Right ventricle myocardium inferior (tissue), 1 donor: ENCODE data around the gene PTPRN2. TPM values are rescaled to one million over a fixed set of nuclear protein-coding genes. Genes with fewer than 3 reads are reported as not detected.

ENCODE experiments used
- ATAC-seq: fragments of 200-7000 bp; cut with Tn5 transposase; one replicate; pipeline ENCODE4 v1.9.1; 2020; ENCODE audit warnings: mild to moderate bottlenecking, moderate library complexity
- DNase-seq: peaks from one replicate; pipeline ENCODE4 v3.0.0; 2021; ENCODE audit errors: missing footprints
- intact Hi-C: fragments of 100-400 bp; cut with DNase I; formaldehyde crosslinking; loops from one replicate; pipeline ENCODE4 v1.11.0; 2022
- total RNA-seq: library from RNA; stranded (reverse); fragmentation: NEBNext Ultra II Directional; extraction: Animal tissue kit (Norgen Biotek cat#: 25700); gene quantifications from one replicate; pipeline ENCODE4 v1.2.1, GENCODE V29; 2021
- donor health status: DM: no; HTN: yes; CAD: no; lungs with severe emphysema.

The PTPRN2 gene
- total RNA-seq, 1 donor from 2014 or later, result 1.6 TPM

DNA sequence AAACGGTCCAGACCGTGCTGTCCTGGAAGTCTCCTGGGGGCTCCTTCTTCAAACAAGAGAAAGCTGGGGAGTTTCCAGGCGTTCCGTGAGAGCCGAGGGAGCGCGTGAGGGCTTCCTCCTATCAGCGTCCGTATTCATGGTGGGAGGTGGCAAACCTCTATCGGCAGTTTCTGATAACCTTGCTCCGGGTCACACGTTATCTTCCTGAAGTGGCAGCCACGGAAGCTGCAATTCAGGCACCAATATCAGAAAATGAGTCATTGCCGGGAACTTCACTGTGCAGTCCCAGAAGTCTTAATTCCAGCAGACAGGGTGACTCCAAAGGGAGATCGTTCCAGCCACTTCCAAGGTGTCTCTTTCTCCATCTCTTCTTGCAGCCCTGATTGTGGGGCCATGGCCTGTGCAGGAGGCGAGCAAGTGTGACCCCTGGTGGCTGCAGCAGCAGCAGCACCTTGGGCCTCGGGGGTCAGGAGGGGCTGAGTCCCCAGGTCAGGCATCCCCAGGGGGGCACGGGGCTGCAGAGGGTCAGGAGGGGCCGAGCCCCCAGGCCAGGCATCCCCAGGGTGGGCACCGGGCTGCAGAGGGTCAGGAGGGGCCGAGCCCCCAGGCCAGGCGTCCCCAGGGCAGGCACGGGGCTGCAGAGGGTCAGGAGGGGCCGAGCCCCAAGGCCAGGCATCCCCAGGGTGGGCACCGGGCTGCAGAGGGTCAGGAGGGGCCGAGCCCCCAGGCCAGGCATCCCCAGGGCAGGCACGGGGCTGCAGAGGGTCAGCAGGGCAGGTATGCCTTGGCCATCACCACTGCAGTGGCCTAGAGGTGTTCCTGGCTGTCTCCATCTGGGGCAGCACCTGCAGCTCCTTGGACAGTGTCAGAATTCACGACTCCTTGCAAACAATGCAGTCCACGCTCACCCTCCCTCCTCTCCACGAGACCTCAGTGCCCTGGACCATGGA lies 712.1 kb downstream of the PTPRN2 start:
- ATAC-seq (peak; percentile 55), DNase-seq (no peak)
- intact Hi-C loops, result loop anchor here (5.0 kb wide), 1 partner anchor 443 kb away; no protein-coding TSS in a partner anchor

DNA sequence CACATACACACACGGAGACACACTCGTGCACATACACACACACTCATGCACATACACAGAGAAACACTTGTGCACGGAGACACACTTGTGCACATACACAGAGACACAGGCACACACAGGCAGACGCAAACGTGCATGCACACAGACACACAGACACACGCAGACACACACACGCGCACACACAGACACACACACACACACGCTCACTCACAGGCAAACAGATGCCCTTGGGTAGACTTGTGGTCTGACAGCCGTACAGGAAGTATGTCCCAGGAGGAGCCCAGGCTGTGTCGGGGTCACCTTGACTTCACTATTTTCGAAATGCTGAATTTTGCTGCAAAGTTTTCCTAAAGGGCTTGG lies 712.8 kb downstream of the PTPRN2 start:
- DNase-seq, result no peak
- intact Hi-C loops, result loop anchor here (5.0 kb wide), 1 partner anchor 443 kb away; no protein-coding TSS in a partner anchor
- no peak for ATAC-seq

DNA sequence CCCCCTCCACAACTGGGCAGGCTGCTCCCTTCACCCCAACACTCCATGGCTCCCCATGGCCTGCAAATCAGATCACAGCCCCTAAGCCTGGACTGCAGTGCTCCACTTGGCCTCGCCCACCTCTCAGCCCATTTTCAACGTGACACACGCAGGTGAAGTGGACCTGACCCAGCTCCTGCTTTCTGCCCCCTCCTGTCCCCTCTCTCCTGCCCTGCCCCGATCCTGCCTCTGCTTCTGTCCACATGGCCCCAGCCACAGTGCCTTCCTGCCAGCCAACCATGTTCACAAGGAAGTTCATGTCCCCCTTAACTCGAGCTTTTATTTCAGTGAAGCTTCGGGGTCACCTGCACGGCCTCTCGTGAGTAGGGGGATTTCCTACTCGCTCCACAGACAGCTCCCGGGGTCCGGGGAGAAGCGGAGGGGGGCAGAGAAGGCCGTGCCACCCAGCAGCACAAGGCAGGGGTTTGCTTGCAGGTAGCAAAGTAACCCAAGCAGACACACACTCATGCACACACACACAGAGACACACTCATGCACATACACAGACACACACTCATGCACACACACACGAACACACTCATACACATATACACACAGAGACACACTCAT lies 713.3 kb downstream of the PTPRN2 start:
- DNase-seq, result no peak
- intact Hi-C loops, result no loop called here
- no peak for ATAC-seq

DNA sequence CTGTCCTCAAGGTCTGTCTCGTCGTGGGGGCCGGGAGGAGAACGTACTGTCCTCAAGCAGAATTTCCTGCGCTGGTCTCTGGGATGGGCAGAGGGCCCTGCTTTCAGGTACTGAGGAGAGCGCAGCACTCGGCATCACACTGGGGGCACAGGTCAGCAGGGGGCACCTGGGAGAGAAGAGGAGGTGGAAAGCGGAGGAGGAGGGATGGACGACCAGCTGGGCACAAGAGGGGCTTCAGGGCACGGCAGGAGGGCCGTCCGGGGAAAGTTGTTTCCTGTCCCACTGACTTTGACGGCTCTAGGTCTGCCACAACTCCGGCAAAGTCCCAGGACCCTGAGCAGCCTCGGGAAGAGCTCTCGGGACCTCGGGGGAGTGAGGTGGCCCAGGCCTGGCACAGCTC lies 714.0 kb downstream of the PTPRN2 start:
- DNase-seq, result no peak
- ATAC-seq, result no peak
- intact Hi-C loops, result no loop called here

DNA sequence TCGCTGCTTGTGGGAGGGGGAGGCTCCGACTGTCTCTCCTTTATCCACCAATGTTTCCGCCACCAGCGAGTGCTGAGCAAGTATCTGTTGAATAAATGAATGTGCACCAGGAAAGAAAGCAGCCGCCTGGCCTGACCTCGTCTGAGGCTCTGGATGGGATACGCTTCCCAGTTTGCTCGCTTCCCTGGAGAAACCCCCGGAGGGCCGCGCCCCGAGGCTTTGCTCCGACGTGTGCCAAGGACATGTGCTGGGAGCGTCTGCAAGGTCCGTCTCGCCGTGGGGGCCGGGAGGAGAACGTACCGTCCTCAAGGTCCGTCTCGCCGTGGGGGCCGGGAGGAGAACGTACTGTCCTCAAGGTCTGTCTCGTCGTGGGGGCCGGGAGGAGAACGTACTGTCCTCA lies 714.4 kb downstream of the PTPRN2 start:
- no peak for DNase-seq
- intact Hi-C loops, result no loop called here
- no peak for ATAC-seq

DNA sequence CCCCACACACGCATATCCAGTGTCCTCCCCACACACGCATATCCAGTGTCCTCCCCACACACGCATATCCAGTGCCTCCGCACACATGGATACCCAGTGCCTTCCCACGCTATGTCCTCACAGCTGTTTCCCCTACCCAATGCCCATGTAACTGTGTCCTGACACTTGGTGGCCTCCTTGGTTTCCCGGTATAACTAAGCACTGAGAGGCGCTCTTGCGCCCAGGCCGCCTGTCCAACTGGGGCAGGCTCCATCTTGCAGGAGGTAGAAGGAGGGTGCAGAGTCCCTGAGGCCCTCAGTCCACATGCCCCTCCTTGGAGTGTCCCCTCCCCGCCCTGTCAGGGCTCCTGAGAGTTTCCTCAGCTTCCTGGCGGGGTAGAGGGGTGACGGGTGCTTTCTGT lies 715.2 kb downstream of the PTPRN2 start:
- intact Hi-C loops, result no loop called here

DNA sequence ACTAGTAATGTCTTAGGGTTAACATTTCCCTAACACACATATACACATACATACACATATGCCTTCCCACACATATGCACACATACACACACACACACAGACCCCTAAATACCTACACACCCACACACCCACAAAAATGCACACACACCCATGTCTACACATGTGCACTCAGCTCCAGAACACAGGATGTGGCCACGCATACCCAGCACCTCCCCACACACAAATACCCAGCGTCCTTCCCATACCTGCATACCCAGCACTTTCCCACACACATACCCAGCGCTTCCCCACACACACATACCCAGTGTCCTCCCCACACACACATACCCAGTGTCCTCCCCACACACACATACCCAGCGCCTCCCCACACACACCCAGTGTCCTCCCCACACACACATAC lies 715.9 kb downstream of the PTPRN2 start:
- intact Hi-C loops, result no loop called here
- DNase-seq, result no peak
- no peak for ATAC-seq

More for the DNA sequence above, 715.2 kb downstream of the PTPRN2 start:
- DNase-seq, result no peak
- ATAC-seq, result no peak

DNA sequence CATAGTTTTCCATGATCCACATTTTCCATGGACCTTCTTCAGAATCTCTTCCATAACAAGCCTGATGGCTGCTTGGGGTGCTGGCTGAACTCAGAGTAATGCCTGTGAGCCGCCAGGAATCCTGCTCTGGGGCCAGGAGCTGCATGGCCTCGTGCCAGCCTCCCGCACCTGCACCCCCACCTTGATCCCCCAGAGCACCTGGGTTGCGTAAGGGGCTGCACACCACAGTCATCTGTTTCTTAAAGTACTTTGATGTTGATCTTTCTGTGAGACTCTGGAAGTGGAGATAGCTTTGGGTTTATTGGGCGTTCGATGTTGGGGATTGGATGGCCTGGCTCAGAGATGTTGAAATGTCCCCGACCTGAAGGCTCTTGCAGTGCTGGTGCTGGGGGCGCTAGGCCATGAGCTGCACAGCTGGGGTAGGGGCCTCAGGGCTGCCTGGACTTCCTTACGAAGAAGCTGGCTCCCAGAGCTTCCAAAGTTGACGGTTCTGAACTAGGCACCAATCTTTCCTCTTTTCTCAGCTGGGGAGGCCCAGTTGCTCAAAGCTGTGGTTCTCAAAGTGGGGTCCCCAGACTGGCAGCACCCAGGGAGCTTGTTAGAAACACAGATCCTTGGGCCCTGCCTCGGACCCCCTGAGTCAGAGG lies 716.9 kb downstream of the PTPRN2 start:
- ATAC-seq, result no peak
- DNase-seq, result no peak
- intact Hi-C loops, result no loop called here

DNA sequence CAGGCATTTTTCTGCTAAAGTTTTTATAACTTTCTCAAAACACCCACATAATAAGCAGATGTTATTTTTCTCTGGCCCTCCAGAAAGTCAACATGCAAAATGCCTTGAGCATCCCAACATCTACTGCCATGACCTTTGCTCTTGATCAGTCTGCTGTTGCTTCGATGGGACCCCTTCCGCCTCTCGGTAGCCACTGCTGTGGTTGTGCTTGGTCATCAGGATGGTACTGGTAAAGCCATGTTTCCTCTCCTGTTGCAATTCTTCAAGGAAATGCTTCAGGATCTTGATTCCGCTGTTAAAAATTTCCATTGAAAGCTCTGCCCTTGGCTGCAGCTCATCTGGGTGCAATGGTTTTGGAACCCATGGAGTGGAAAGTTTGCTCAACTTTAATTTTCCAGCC lies 717.8 kb downstream of the PTPRN2 start:
- no peak for DNase-seq
- ATAC-seq, result no peak
- intact Hi-C loops, result no loop called here

DNA sequence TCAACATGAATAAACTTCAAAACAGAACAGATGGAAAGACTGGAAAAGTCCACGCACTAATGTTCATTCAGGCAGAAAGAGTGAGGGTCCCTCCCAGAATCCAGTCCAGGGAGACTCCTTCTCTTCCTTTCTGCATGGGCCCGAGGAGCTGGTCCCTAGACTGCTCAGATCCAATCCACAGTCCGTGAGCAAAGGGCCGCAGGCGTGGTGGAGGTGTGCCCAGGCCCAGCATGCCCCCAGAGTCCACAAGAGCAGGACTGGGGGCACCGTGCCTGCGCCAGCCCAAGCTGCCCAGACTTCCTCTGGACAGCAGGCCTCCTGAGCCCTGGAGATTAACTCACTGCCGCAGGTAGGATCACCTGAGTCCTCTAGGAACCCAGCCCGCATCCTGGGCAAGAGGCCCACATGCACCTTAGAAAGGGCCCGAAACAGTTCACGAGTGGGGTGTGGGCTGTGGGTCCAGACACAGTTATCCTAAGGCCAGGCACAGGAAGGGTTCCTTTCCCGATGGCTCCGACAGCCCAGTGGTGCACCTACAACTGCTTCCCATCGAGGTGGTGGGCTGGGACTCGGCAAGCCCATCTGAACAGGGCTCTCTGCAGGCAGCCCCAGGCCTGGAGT lies 719.8 kb downstream of the PTPRN2 start:
- ATAC-seq, result no peak
- intact Hi-C loops, result no loop called here

DNA sequence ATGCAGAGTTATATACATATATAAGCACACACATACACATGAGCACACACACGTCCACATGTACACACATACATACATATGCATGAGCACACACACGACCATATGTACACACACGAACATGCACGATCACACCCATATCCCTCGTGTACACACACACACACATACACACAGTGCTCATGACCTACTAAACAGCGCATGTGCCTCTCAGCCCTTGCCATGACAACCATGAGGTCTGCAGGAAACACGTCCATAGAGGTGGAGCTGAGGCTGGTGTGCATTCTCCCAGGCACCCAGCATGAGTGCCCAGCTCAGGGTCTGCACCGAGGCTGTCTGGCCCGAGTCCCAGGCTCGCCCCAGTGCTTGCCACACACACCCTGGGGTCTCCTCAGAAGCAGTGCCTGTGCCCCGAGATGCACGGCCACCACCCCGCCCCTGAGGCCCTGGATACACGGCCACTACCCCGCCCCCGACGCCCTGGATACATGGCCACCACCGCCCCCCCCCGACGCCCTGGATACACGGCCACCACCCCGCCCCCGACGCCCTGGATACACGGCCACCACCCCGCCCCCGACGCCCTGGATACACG lies 721.2 kb downstream of the PTPRN2 start:
- intact Hi-C loops, result no loop called here
- ATAC-seq (no peak), DNase-seq (no peak)

More for the DNA sequence above, 719.8 kb downstream of the PTPRN2 start:
- DNase-seq, result no peak

DNA sequence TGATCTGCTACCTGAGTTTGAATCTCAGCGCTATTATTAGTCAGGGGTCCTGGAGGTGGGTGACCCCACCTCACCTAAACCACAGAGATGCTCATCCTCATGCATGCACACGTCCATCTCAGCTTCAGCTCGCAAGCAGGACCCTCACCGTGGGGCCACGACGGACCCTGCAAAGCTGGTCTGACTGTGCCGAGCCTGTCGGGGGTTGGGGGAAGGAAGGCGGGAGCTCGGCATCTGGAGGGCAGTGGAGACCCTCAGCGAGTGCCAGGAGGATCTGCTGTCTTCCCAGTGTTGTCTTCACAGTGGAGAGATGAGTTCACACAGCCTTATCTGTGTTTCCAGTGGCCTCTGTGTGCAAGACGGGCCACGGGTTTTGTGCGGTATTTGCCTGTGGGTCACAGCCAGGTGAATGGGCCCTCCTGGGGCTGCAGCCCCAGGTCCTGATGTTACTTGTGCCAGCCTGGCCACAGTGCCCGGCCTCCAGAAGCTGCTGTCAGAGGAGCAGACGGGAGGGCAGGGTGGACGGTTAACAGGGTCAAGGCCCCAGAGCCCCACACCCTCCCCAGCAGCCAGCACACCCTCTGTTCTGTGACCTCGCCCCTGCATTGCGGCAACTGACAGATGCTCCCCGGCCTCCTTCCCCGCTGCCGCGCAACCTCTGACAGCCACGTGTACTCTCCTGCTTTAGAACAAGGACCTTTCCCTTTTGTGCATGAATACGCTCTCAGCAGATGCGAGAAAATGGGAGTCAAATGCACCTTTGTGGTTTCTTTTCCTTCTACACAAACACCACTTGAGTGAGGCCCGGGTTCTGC lies 722.1 kb downstream of the PTPRN2 start:
- intact Hi-C loops, result no loop called here
- ATAC-seq, result no peak

DNA sequence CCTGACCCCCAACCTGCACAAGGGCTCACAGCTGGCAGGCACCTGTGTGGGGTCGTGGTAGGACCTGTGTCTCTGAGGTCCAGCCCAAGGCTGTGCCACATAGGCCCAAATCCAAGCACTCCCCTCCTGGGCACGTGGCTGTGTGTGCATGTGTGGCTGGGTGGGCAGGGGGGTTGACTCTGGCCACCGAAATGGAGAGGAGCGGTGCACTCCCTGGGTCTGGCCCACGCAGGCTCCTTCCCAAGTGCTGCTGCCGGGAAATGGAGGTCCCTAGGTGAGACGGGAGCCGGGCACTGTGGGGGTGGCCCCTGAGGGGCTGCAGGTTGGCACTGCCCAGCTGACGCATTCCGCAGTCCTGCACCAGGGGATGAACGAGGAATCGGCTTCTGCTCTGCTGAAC lies 722.7 kb downstream of the PTPRN2 start:
- intact Hi-C loops, result no loop called here
- ATAC-seq (no peak), DNase-seq (no peak)

More for the DNA sequence above, 722.1 kb downstream of the PTPRN2 start:
- DNase-seq, result peak; percentile 68

DNA sequence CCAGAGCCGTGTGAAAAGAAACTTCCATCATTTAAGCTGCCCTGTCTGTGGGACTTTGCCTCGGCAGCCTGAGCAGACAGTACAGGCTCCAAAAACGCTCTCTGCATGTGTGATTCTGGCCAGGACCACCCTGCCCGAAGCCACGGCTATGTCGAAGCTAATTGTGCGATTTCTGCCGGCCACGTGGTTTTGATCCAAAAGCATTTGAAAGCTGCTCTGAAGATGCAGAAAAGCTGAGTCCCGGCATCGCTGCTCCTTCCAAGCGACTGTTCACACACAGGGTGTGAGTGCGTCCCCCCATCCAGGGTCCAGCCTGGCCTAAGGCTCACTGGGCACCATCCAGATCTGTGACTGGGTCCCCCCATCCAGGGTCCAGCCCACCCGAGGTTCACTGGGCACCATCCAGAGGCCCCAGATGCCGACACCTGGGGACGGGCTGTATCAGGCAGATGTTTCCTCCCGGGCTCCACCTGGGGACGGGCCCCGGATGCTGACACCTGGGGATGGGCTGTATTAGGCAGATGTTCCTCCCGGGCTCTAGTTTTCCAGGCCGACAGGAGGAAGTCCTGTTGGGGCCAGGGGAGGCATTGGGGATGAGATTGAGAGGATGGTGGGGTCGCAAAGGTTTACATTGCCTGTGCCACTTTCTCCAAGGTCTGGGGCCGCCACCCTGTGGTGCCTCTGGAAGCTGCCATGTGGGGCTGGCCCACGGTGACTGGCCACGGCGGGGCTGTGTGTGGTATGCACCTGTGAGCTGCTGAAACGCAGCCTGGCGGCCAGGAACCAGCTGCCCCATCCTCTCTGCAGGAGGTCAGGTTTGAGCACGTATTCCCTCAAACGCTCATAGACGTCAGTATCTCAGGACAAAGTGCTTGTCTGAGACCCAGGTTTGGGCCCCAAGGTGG lies 723.5 kb downstream of the PTPRN2 start:
- no peak for ATAC-seq
- intact Hi-C loops, result no loop called here
- no peak for DNase-seq

DNA sequence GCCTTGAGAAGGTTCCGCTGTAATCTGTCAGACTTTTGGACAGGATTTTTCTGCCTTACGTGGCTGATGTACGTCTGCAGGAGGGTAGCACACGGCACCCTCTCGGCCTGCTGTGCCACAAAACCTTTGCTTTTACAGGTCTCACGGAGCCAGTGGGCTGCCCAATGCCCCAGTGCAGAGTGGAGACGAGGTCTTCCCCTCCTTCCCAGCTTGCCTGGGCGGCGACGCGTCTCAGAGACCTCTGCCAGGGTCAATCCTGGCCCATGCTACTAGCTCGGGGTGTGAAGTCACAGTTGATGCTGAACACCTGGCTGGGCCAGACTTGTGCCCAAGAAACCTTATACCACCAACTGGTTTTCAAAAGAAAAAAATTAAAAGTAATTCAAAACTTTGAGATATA lies 724.4 kb downstream of the PTPRN2 start:
- DNase-seq (no peak), ATAC-seq (no peak)
- intact Hi-C loops, result no loop called here

DNA sequence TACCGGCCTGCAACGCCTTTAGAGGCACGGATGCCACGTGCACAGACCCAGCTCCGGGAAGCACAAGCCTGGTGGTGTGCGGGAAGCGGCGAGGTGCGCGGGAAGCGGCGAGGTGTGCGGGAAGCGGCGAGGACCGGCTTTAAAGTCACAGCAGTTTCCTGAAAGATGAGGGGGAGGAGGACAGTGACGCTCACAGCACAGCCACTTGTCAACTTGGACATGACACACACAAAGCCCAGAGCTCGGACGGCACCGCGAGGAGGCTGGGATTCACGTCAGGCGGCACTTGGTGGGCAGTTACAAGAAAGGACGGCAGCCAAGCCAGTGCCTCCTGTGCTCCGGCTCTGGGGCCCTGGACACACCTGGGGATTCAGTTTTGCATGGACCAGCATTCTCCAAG lies 724.9 kb downstream of the PTPRN2 start:
- no peak for ATAC-seq
- DNase-seq, result no peak
- intact Hi-C loops, result no loop called here

DNA sequence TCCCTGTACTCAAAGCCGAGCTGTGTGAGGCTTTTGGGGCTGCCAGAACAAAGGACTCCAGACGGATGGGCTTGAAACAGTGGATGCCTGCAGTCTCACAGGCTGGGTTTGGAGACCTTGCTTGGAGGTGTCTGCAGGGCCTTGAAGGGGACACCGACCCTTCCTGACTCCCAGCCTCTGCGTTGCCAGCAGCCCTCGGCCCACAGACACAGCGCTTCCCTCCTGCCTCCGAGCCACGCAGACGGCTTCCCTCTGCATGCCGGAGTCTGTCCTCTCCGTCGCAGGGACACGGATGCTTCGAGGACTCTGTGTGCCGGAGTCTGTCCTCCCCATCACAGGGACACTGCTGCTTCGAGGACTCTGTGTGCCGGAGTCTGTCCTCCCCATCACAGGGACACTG lies 726.1 kb downstream of the PTPRN2 start:
- DNase-seq (no peak), ATAC-seq (no peak)
- intact Hi-C loops, result no loop called here
